ENCODE data around the gene IRAK3. TPM values are rescaled to one million over a fixed set of nuclear protein-coding genes. Genes with fewer than 3 reads are reported as not detected.
"Not testable (repeated sequence)": the region's sequence is repeated elsewhere in the genome, so short reads cannot be mapped to it uniquely, and the experiment has no call there.

IRAK3 gene
- total RNA-seq, 1 donor from 2014 or later = 3.0 TPM

GRCh38 chr12:66210840-66211239 is 21.8 kb downstream of the IRAK3 start:
- no peaks in the 10 kb centered on the region for H3K27me3 ChIP-seq (ENCODE audit: control insufficient read depth, insufficient read depth, low read length)
- TF ChIP-seq, protein P1, sequence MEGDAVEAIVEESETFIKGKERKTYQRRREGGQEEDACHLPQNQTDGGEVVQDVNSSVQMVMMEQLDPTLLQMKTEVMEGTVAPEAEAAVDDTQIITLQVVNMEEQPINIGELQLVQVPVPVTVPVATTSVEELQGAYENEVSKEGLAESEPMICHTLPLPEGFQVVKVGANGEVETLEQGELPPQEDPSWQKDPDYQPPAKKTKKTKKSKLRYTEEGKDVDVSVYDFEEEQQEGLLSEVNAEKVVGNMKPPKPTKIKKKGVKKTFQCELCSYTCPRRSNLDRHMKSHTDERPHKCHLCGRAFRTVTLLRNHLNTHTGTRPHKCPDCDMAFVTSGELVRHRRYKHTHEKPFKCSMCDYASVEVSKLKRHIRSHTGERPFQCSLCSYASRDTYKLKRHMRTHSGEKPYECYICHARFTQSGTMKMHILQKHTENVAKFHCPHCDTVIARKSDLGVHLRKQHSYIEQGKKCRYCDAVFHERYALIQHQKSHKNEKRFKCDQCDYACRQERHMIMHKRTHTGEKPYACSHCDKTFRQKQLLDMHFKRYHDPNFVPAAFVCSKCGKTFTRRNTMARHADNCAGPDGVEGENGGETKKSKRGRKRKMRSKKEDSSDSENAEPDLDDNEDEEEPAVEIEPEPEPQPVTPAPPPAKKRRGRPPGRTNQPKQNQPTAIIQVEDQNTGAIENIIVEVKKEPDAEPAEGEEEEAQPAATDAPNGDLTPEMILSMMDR (IDR thresholded peaks at IDR 0.05; ENCODE audit: insufficient read depth, low read length, poor library complexity, severe bottlenecking) = no peak
- DNase-seq (ENCODE audit: low read depth) = no peak

DNA sequence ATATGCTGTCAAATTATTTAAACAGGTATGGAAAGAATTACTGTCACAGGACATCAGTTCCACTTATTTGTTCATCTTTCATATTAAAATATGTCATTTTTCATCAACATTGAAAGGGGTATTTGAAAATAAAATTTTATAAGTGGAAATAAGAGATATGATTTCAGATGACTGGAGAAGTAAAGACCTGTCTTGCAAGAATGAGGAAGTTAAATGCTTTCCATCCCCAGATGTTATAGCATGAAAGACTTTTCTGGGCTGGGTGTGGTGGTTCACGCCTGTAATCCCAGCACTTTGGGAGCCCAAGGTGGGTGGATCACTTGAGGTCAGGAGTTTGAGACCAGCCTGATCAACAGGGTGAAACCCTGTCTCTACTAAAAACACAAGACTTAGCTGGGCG is 22.6 kb downstream of the IRAK3 start:
- not testable (repeated sequence) for H3K27me3 ChIP-seq (ENCODE audit: control insufficient read depth, insufficient read depth, low read length); DNase-seq (ENCODE audit: low read depth); H3K4me3 ChIP-seq (ENCODE audit: low read depth, low read length); H3K36me3 ChIP-seq (ENCODE audit: control insufficient read depth, insufficient read depth, low read length)

More at GRCh38 chr12:66210840-66211239, 21.8 kb downstream of the IRAK3 start:
- Histone ChIP-seq H3K36me3 (ENCODE audit: control insufficient read depth, insufficient read depth, low read length) (no peaks in the 10 kb centered on the region), H3K4me3 (ENCODE audit: low read depth, low read length) (no peak overlapping the region)

DNA sequence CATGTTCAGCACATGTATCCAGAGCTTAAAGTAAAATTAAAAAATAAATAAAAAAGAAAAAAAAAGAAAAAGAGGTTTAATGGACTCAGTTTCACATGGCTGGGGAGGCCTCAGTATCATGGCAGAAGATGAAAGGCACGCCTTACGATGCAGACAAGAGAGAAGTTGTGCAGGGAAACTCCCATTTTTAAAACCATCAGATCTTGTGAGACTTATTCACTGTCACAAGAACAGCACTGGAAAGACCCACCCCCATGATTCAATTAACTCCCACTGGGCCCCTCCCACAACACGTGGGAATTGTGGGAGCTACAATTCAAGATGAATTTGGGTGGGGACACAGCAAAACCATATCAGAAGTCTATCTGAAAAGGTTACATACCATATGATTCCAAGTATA is 24.0 kb downstream of the IRAK3 start:
- not testable (repeated sequence) for H3K4me3 ChIP-seq (ENCODE audit: low read depth, low read length); H3K27me3 ChIP-seq (ENCODE audit: control insufficient read depth, insufficient read depth, low read length); DNase-seq (ENCODE audit: low read depth); H3K36me3 ChIP-seq (ENCODE audit: control insufficient read depth, insufficient read depth, low read length)

DNA sequence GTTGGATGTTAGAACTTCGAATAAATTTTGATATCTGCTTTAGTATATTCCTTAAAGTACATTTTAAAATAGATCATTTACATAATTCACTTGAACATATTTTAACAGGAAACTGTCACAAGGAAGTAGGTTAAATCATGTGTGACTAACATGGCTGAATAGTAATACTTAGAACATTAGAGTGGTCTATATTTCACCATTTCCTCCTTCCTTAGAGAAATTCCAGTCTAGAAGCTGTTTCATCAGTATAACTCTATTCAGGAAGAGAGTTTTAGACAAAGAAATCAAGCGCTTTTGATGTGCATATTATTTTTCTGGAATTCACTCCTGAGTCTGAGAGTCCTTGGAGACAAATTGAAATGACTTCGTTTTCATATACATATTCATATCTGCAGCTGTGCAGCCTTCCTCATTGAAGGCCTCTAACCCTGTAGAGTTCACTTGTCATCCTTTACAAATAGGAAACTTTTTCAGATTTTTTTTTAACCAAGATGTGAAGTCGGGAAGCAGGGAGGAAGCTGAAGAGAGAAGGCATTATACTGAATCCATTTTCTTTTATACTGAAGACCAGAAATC is 28.4 kb downstream of the IRAK3 start:
- Histone ChIP-seq H3K36me3 (ENCODE audit: control insufficient read depth, insufficient read depth, low read length) (no peaks in the 10 kb centered on the region), H3K27me3 (ENCODE audit: control insufficient read depth, insufficient read depth, low read length) (no peaks in the 10 kb centered on the region), H3K4me3 (ENCODE audit: low read depth, low read length) (no peak overlapping the region)
- TF ChIP-seq, protein P1 (IDR thresholded peaks at IDR 0.05; ENCODE audit: insufficient read depth, low read length, poor library complexity, severe bottlenecking) = no peak
- no peak for DNase-seq (ENCODE audit: low read depth)

DNA sequence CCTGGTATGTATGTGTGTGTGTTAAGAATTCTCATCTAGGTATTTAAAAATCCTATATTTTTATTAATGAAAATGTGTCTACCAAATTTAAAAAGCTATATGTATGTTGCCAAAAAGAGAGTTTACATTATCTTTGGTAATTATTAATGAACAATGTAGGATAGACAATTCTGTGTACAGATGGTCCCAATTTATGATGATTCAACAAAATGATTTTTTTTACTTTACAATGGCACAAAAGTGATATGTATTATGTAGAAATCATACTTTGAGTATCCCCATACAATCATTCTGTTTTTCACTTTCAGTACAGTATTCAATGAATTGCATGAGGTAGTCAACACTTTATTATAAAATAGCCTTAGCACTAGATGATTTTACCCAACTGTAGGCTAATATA is 39.4 kb downstream of the IRAK3 start:
- TF ChIP-seq, protein P1 (IDR thresholded peaks at IDR 0.05; ENCODE audit: insufficient read depth, low read length, poor library complexity, severe bottlenecking) = no peak
- no peak overlapping the region for H3K4me3 ChIP-seq (ENCODE audit: low read depth, low read length)
- no peaks in the 10 kb centered on the region for H3K36me3 ChIP-seq (ENCODE audit: control insufficient read depth, insufficient read depth, low read length)
- no peak for DNase-seq (ENCODE audit: low read depth)
- H3K27me3 ChIP-seq (ENCODE audit: control insufficient read depth, insufficient read depth, low read length) = no peaks in the 10 kb centered on the region

- no peak for DNase-seq (ENCODE audit: low read depth)
- Histone ChIP-seq H3K36me3 (ENCODE audit: control insufficient read depth, insufficient read depth, low read length) (no peaks in the 10 kb centered on the region), H3K4me3 (ENCODE audit: low read depth, low read length) (no peak overlapping the region), H3K27me3 (ENCODE audit: control insufficient read depth, insufficient read depth, low read length) (no peaks in the 10 kb centered on the region)
- TF ChIP-seq, protein P1 (IDR thresholded peaks at IDR 0.05; ENCODE audit: insufficient read depth, low read length, poor library complexity, severe bottlenecking) = no peak
These were observed 43.2 kb downstream of the IRAK3 start for GRCh38 chr12:66232263-66232662.

- not testable (repeated sequence) for H3K4me3 ChIP-seq (ENCODE audit: low read depth, low read length); DNase-seq (ENCODE audit: low read depth); H3K27me3 ChIP-seq (ENCODE audit: control insufficient read depth, insufficient read depth, low read length); H3K36me3 ChIP-seq (ENCODE audit: control insufficient read depth, insufficient read depth, low read length)
These were observed 45.2 kb downstream of the IRAK3 start for GRCh38 chr12:66234037-66234693.

DNA sequence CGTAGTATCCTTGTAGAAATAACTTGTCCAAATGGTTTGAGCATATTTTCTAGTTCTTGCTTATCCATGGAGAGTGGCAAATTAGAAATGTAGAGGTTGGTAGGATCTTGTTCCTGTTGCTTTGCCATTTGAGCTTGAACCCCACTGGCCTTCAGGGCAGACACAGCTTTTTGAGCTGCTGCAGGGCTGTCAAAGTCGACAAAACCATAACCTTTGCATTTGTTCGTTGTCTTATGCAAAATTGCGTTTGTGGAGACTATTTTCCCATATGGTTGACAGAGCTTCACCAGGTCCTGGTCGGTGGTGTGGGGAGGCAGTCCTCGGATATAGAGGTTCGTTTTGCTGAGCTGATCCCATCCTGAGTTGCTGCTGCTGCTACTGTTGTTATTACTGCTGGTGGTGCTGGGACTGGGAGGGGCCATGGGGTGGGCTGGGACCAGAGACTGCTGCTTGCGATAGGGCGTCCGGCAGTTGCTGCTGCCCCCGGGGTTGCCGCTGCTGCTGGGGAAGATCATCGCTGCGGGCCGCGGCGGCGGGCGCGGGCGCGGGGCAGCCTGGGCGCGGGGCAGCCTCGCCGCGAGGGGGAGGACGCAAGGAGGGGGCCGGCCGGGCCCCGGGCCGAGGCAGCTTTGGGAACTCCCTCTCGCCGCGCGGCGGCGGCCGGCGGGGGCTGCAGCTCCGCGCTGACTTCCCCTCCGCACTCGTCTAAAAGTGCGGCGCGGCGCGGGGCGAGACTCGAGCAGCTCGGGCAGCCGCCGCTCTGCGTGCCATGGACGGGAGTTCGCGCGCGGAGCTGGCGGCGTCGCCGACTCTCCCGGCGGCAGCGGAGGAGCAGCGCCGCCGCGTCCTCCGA is 46.0 kb downstream of the IRAK3 start:
- DNase-seq (ENCODE audit: low read depth); H3K27me3 ChIP-seq (ENCODE audit: control insufficient read depth, insufficient read depth, low read length); H3K36me3 ChIP-seq (ENCODE audit: control insufficient read depth, insufficient read depth, low read length): not testable (repeated sequence)
- H3K4me3 ChIP-seq (ENCODE audit: low read depth, low read length) = peak overlapping the region; percentile 46

Data from kidney epithelial cell (primary cell).